HEK293 (cell line): ENCODE data around the gene MX1.

Experiments used
- KLF16 ChIP-seq: fragments of 450-650 bp; formaldehyde crosslinking; IDR thresholded peaks from 2 replicates; pipeline ENCODE4 v1.5.1; 2017; ENCODE audit warnings: missing biosample characterization, missing genetic modification characterization
- YY1 ChIP-seq: fragments of 450-650 bp; formaldehyde crosslinking; IDR thresholded peaks from 2 replicates; pipeline ENCODE4 v1.5.1; 2018; ENCODE audit warnings: missing biosample characterization, missing genetic modification characterization
- ZNF184 ChIP-seq: fragments of 450-650 bp; IDR thresholded peaks from 2 replicates; pipeline ENCODE4 v1.5.1; 2018; ENCODE audit warnings: missing biosample characterization, mild to moderate bottlenecking, missing genetic modification characterization
- TF ChIP-seq, protein P1 (sequence below): fragments of 450-650 bp; formaldehyde crosslinking; IDR thresholded peaks from 2 replicates; pipeline ENCODE4 v1.5.1; 2016; ENCODE audit warnings: missing biosample characterization, missing genetic modification characterization
- TF ChIP-seq, protein P2 (sequence below): fragments of 450-650 bp; formaldehyde crosslinking; IDR thresholded peaks from 2 replicates; pipeline ENCODE4 v1.5.1; 2016; ENCODE audit warnings: missing biosample characterization, missing genetic modification characterization

GRCh38 chr21:41403331-41403730 is 22.7 kb upstream of the MX1 start:
- TF ChIP-seq, protein P1, sequence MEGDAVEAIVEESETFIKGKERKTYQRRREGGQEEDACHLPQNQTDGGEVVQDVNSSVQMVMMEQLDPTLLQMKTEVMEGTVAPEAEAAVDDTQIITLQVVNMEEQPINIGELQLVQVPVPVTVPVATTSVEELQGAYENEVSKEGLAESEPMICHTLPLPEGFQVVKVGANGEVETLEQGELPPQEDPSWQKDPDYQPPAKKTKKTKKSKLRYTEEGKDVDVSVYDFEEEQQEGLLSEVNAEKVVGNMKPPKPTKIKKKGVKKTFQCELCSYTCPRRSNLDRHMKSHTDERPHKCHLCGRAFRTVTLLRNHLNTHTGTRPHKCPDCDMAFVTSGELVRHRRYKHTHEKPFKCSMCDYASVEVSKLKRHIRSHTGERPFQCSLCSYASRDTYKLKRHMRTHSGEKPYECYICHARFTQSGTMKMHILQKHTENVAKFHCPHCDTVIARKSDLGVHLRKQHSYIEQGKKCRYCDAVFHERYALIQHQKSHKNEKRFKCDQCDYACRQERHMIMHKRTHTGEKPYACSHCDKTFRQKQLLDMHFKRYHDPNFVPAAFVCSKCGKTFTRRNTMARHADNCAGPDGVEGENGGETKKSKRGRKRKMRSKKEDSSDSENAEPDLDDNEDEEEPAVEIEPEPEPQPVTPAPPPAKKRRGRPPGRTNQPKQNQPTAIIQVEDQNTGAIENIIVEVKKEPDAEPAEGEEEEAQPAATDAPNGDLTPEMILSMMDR (tag by site-specific recombination) = no peak
- TF ChIP-seq, protein P2, sequence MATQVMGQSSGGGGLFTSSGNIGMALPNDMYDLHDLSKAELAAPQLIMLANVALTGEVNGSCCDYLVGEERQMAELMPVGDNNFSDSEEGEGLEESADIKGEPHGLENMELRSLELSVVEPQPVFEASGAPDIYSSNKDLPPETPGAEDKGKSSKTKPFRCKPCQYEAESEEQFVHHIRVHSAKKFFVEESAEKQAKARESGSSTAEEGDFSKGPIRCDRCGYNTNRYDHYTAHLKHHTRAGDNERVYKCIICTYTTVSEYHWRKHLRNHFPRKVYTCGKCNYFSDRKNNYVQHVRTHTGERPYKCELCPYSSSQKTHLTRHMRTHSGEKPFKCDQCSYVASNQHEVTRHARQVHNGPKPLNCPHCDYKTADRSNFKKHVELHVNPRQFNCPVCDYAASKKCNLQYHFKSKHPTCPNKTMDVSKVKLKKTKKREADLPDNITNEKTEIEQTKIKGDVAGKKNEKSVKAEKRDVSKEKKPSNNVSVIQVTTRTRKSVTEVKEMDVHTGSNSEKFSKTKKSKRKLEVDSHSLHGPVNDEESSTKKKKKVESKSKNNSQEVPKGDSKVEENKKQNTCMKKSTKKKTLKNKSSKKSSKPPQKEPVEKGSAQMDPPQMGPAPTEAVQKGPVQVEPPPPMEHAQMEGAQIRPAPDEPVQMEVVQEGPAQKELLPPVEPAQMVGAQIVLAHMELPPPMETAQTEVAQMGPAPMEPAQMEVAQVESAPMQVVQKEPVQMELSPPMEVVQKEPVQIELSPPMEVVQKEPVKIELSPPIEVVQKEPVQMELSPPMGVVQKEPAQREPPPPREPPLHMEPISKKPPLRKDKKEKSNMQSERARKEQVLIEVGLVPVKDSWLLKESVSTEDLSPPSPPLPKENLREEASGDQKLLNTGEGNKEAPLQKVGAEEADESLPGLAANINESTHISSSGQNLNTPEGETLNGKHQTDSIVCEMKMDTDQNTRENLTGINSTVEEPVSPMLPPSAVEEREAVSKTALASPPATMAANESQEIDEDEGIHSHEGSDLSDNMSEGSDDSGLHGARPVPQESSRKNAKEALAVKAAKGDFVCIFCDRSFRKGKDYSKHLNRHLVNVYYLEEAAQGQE = no peak
- TF ChIP-seq ZNF184 (tag by site-specific recombination) (no peak), KLF16 (tag by site-specific recombination) (no peak), YY1 (no peak)
